ENCODE data around the gene CSRNP3.

- no peak for TF ChIP-seq RAD21 (IDR thresholded peaks at IDR 0.05; ENCODE audit: low read depth)
- TF ChIP-seq CTCF (IDR thresholded peaks at IDR 0.05 in 2 of 3, conservative IDR thresholded peaks at IDR 0.05 in 1 of 3; ENCODE audit: borderline replicate concordance in 1 of 3, insufficient read depth in 1 of 3, low read depth in 2 of 3, low read length in 2 of 3): no peak
- no peak for TF ChIP-seq EZH2 (IDR thresholded peaks at IDR 0.05)
- no peak for TF ChIP-seq CEBPB (IDR thresholded peaks at IDR 0.05; ENCODE audit: low read depth)
- TF ChIP-seq ATF3 (IDR thresholded peaks at IDR 0.05): no peak
These were observed 7.1 kb upstream of the CSRNP3 start for GRCh38 chr2:165462443-165462842.
